Raji (cell line): Measurements from ENCODE around the gene PEMT.

Experiments used
- POLR2A ChIP-seq: IDR thresholded peaks from 2 replicates; pipeline ENCODE4 v1.6.1; 2011; ENCODE audit warnings: low read depth, low read length, control low read depth; ENCODE audit not compliant: insufficient read depth

PEMT gene

DNA sequence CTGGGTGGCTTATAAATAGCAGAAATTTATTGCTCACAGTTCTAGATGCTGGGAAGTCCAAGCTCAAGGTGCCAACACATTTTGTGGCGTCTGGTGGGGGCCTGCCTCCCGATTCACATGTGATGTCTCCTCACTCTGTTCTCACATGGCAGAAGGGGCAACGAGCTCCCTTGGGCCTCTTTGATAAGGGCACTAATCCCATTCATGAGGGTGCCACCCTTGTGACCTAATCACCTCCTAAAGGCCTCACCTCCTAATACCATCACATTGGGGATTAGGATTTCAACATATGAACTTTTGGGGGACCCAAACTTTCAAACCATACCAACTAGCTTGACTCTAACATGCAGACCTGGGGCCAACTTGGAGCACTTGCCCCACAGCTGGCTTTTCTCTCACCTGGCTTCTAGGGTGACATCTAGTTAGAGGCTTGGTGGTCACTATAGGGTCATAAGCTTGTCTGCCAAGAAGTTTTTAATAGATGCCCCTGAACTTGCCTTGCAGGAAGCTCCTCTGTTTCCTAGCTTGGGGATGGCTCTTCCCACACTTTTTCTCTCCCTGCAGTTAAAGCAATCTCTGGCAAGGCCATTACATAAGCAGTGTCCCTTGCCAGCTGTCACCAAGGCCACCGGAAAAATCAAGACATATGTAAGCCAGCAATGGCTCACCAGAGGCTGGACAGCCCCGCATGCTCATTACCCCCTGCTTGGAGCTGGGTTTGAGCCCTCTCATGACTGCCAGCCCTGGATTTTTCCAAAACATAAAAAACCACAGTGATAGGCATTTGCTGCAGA is 123.1 kb downstream of the PEMT start:
- TF ChIP-seq POLR2A = no peak

DNA sequence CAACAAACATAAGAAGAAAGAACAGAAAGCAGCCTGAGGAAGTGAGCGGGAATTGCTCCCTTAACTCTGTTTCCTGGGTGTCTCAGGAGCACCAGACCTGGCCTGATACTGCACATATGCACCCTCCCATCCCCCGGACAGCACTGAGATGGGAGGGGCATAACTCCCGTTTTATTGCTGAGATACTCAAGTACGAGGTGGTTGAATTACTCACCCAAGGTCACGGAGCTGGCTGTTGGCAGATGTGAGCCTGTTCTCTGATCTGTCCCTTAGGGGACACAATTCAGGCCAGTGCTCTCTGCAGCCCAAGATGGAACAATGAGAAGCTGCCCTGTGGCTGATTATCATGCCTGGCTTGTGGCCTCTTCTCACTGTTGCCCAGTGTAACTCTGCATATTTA is 123.8 kb downstream of the PEMT start:
- no peak for TF ChIP-seq POLR2A

DNA sequence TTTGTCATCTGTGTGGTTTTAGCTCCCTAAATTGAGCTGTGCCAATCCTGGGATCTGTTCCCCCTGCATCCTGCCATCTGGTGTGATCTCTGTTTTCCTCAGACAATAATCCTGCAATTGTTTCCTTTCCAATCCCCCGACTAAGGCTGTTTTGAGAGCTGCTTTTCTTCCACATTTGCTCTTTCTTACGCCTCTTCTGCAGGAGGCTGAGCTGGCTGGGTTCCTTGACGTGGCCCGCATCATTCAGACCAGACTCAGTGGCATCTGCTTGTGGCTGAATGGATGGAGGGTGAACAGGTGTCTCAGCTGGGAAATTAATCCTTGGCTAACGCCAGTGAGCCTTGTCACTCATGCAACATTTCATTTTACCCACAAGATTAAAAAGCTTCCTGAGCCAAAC is 124.5 kb downstream of the PEMT start:
- TF ChIP-seq POLR2A = no peak

DNA sequence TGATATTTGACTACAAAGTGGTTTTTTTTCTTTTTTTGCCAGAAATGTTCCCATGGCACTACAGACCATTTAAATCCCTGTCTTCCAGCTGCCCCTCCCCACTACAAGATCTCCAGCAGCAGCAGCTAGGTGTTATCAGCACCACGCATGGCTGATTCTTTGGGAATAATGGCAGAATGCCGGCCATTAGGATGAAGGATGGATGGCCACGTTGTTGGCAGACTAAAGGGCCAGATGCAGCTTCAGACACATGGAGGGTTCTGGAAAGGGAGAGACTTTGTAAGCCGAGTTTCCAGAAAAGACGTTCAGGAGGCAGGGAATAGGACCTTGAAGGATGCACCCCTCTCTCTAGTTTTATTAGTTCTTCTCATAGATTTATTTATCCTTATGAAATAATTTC is 125.0 kb downstream of the PEMT start:
- no peak for TF ChIP-seq POLR2A

DNA sequence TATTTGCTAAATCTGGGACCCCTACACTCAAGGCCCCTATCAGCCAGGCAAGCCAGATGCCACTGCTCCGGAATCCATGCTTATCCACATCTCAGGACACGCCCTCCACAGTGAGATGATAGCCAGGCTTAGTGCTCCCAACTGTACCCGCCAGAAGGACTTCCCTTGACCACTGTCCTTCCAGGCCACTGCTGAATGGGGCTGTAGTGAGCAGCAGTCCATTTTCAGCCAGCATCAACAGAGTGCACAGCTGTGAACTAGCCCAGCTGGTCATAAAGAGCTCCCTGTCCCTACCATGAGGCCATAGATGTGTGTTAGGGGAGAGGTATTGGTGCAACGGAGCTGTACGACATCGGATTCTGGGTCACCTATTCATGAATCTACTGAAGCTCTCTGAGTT is 127.7 kb downstream of the PEMT start:
- TF ChIP-seq POLR2A = no peak

DNA sequence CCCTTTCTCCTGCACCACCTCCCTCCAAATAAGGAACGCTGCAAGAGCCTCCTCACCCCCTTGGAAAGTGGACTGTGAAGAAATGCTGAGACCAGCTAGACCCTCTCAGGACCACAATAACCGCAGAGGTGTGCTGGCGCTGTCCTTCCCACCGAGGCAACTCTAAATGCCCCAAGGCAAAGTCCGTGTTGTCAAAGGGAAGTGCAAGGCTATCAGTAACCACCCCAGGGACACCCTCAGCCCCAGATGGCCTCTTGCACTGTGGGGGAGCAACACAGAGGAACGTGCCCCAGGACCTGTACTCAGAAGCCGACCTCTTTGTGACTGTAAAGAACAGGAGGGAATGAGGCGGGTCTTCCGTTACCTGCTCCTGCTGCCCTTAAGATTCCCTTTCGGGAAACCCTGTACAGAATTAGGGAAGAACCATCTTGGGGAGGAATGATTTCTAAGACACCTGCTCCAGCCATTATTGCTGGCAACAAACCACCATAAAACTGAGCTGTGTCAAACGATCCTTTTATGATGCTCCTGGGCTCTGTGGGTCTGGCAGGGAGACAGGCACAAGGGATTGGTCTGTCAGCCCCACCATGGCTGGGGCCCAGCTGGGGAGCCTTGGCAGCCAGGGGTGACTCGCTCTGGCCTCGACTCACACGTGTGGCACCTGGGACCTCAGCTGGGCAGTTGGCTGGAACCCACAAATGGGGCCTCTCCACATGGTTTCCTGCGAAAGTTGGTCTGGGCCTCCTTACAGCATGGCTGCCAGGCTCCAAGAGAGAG is 129.3 kb downstream of the PEMT start:
- no peak for TF ChIP-seq POLR2A

DNA sequence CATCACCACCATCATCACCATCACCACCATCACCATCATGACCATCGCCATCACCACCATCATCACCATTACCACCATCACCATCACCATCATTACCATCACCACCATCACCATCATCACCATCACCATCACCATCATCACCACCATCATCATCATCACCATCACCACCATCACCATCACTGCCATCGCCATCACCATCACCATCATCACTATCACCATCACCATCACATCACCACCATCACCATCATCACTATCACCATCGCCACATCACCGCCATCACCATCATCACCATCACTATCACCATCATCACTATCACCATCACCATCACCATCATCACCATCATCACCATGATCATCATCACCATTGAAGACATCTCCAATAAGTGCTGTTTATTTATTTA is 131.5 kb downstream of the PEMT start:
- no peak for TF ChIP-seq POLR2A

DNA sequence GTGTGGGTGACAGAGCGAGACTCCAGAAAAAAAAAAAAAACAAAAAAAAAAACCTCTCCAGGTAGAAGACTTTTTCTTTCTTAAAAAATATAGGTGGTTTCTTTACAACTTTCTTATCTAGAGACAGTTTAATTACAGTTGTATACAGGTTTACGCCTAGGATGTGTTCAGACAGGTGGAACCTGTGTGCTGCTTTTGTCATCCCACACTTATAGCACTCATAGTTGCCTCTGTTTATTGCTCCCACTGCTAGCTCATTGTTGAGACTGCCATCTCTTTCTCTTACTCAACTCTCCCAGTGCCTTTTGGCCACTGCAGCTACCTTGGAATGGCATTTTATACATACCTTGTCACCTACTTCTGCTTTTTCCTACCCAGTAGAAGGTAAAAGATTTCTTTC is 133.8 kb downstream of the PEMT start:
- no peak for TF ChIP-seq POLR2A

DNA sequence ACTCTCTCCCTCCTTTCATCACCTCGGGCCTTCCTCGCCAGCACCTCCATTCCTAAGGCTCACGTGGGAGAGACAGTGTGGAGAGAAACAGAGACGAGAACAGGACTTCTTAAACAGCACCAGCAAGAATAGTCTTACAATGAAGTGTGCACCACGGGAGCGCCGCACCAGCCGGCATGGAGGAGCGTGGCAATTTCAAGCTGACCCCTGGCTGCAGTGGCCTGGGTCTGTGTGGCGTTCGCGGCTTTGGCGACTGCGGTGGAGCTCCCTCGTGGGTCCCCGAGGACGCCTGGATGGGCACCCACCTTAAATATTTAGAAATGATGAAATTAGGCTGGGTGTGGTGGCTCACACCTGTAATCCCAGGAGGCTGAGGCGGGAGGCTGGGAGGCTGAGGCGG is 135.3 kb downstream of the PEMT start:
- TF ChIP-seq POLR2A = no peak
